Iris pigment epithelial cell (primary cell): Measurements from ENCODE around the gene PARP3.

Experiments
- DNase-seq: peaks from one replicate; pipeline ENCODE4 v3.0.0-alpha.2; 2011; ENCODE audit warnings: low read depth

PARP3 gene

DNA sequence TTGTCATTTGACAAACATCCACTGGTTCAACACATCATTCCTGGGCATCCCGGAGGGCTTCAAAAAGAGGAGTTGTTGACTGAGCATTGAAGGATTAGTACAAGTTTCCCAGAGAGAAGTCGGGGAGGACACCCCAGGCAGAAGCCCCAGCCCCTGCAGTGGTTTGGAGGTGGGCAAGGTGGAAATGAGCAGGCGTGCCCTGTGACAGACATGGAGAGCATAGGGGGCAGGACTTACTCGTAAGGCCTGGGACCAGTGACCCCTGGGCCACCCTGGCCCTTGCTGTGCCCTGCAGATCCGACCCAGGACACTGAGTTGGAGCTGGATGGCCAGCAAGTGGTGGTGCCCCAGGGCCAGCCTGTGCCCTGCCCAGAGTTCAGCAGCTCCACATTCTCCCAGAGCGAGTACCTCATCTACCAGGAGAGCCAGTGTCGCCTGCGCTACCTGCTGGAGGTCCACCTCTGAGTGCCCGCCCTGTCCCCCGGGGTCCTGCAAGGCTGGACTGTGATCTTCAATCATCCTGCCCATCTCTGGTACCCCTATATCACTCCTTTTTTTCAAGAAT is 5.9 kb downstream of the PARP3 start:
- DNase-seq, result no peak

DNA sequence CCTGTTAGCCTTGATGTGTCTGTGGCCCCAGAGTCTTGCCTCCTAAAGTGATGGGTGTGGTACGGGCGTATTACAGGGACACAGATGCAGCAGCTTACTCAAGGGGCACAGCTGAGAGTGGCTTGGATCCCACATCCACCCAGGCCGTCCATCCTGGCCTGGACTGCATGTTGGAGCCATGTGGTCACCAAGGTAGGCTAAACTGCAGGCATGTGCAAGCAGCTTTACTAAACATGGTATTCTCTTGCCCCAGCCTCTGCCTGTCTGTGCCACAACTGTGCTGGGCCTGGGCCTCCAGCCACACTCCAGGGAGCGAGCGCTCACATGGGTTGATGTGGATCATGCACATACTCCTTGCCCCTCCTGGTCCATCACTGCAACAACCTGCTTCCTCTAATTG is 7.0 kb downstream of the PARP3 start:
- DNase-seq, result no peak

DNA sequence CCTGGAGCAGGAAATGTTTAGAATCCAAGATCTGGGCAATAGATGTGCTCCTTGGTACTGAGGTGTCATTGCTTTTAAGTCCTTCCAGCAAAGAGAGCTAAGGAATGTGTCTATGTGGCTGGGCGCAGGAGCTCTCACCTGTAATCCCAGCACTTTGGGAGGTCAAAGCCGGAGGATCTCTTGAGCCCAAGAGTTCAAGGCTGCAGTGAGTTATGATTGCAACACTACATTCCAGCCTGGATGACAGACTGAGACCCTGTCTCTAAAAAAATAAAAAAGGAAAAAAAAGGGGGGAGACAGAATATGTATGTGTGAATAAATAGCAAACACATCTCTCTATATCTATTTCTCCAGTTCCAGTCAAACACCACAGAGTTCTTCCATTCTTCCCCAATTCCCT is 8.7 kb downstream of the PARP3 start:
- no peak for DNase-seq

DNA sequence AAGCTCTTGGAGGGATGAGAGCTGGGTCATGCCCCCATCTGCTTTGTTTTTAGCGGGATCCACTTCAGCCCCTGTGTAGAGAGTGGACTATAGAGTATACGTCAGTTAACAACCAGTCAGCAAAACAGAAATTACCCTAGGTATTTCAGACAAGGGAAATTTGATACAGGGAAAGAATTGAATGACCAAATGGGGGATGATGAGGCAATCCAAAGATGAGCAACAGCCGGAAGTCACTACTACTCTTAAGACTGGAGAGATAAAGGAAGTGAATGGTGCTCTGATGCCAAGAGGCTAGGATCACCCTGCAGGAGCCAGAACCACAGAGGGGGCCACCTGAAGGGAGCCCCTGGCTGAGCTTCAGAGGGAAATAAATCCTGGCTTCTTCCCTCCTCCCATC is 11.3 kb downstream of the PARP3 start:
- peak; percentile 92 for DNase-seq

DNA sequence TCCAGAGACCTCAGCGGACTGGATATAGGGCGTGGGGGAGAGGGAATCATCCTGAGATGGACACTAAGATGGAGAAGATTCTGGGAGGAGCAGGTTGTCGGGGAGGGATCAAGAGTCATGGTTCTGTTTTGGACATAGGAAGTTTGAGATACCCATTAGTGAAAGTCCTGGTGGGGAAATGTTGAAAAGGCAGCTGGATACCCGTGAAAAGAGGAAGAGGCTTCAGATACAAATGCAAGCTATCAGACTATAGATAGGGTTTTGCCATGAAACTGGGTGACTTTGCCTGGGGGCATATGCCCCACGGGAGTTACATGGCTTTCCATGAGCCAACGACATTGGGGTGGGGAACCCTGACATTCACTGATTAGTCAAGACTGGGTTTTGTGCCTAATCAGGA is 11.9 kb downstream of the PARP3 start:
- no peak for DNase-seq

DNA sequence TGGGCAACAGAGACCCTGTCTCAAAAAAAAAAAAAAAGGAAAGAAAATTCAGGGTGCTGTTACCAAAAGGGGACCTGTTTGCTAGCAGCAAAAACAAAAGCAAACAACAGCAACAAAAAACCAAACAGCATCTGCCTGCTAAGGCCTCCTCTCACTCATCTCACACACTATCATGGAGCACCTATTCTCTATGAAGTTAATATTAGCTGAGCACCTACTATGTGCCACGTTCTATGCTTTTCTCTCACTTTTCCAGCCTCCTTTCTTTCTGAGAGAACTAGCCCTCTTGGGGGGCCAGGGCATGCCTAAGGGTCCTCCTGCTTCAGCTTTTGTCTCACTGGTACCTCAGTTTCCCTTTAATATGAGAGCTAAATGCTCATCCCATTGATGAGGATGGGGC is 12.6 kb downstream of the PARP3 start:
- no peak for DNase-seq

DNA sequence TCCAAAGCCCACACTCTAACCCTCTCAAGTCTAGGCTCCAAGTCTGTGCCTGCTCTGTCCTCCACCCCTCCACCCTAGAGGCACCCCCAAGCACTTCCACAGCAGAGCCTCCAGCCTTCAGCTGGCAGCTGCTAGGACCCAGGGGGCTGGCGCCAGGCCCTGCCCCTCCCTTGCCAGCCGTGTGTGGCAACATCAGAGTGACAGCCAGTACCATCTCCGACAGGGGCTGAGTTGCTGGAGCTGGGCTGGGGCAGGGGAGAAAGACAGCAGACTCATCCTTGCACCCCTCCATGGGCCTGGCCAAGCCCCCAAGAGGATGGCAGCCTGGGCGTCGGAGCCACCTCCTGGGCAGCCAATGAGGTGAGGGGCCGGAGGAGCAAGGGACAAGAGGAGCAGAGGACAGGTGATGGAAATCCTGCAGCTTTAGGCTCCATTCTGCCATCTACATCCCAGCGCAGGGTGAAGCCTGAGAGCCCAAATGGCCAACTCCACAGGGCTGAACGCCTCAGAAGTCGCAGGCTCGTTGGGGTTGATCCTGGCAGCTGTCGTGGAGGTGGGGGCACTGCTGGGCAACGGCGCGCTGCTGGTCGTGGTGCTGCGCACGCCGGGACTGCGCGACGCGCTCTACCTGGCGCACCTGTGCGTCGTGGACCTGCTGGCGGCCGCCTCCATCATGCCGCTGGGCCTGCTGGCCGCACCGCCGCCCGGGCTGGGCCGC is 13.2 kb downstream of the PARP3 start, which contains the start of gene GPR62:
TSS of gene GPR62 (plus strand) at position 207 of the 718 bp plus-strand sequence. CDS start at position 479, 272 bp downstream.
- DNase-seq, result no peak

DNA sequence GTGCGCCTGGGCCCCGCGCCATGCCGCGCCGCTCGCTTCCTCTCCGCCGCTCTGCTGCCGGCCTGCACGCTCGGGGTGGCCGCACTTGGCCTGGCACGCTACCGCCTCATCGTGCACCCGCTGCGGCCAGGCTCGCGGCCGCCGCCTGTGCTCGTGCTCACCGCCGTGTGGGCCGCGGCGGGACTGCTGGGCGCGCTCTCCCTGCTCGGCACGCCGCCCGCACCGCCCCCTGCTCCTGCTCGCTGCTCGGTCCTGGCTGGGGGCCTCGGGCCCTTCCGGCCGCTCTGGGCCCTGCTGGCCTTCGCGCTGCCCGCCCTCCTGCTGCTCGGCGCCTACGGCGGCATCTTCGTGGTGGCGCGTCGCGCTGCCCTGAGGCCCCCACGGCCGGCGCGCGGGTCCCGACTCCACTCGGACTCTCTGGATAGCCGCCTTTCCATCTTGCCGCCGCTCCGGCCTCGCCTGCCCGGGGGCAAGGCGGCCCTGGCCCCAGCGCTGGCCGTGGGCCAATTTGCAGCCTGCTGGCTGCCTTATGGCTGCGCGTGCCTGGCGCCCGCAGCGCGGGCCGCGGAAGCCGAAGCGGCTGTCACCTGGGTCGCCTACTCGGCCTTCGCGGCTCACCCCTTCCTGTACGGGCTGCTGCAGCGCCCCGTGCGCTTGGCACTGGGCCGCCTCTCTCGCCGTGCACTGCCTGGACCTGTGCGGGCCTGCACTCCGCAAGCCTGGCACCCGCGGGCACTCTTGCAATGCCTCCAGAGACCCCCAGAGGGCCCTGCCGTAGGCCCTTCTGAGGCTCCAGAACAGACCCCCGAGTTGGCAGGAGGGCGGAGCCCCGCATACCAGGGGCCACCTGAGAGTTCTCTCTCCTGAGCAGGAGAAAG is 14.0 kb downstream of the PARP3 start:
- DNase-seq, result peak; percentile 58

DNA sequence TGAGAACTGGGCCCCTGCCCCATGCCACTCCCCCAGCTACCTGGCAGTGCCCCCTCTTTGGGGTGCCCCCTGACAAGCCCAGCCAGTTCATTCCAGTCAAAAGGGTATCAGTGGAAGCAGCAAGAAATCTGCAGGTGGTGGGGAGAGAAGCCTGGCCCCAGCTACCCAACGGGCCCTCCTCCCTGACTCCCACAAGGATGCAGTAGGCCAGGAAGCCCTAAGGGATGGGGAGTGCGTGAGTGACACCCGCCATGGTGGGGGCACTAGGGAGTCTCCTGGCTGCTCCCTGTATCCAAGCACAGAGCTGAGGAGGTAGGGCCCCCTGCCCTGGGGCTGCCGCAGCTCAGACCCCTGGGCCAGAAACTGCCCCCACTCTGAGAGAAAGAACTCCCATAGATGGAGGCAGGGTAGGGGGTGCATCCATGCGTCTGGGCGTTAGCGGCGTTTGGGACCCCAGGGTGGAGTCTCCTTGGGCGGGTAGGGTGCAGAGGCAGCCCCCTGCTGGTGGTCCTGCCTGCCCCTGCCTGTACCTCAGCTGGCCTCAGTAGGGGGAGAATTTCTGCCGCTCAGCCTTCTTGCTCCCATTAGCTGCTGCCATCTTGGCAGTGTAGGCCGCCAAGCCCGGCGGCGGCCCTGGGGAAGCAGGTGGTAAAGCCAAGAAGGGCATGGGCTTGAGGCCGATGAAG is 15.5 kb downstream of the PARP3 start:
- no peak for DNase-seq

DNA sequence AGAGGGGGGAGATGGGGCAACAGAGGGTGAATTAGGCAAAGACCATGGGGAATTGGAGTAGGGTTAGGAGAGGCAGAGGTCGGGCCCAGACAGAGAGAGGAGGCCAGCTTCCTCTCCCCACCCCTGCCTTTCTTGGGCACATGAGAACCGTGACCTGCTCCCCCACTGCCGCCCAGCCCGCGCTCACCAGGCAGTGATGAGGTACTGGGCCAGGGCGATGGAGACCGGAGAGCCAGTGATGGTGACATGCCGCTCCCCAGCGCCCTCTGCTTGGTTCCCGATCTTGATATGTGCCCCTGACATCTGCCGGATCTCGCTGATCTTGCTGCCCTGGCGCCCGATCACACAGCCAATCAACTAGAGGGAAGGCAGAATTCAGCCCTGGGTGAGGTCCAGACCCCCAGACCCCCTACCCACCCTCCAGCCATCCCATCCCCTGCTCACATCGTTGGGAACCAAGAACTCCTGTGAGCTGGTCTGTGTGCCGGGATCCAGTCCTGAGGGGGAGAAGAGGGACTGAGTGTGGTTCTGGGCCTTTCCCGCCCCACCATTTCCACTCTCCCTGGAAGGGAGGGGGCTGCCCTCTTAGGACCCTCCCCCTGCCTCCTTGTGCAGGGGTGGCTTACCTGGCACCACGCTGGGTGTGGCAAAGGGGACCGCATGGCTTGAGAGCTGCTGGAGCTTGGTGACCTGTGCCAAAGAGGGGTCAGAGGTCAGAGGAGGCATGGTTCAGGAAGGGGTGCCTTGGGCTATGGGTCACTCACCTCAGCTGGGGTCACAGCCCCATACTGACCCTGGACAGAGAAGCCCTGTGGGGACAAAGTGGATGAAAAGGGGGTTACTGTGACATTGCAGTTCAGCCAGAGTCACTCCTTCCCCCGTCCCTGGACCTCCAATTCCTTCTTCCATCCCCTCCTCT is 16.7 kb downstream of the PARP3 start:
- DNase-seq, result no peak

DNA sequence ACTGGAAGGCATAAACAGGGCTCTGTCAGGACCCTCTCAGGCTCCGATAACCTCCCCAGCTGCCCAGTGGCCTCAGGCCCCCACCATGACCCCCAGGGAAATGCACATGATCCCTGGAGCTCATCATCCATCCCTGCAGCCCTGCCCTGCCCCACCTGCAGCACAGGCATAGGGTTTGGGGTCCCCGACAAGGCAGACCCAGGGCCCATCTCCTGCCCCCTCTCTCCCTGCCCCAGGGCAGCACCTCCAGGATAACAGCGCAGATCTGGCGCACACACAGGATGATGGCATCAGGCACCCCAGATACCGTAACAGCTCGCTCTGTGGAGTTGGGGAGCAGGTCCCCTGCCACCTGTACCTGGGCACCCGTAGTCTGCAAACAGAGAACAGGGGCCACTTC is 17.5 kb downstream of the PARP3 start:
- no peak for DNase-seq

DNA sequence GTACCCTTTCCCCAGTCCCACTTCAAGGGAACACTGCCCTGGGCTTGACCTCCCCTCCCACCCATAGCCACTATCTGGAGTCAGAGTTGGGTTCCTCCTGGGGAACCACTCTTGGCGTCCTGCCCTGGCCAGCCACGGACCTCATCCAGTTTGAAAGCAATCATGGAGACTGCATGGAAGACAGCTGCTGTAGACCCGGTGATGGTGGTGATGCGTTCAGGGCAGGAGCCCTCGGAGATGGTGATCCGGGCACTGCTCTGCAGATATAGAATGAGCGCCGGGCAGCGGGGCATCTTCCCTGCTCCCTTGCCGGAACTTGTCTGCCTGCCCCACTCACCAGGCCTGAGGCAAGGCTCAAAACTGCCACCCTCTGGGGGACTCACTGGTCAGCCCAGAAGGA is 18.2 kb downstream of the PARP3 start:
- DNase-seq, result no peak

DNA sequence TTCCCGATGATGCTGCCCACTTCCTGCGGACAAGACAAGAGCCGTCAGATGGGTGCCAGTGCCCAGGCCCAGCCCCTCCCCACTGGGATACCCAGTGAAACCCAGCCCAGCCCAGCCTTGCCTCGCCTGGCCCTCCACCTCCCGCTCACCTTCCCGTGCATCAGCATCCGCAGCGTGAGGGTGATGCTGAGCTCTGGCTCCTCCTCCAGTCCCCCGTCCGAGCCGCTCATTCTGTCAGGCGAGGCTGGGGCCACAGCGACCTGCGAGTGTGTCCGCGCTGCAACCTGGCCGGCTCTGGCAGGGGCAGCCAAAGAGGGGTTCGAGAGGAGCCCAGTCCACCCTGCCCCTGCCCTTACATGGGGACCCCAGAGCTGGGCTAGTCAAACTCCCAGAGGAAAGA is 18.8 kb downstream of the PARP3 start:
- no peak for DNase-seq

DNA sequence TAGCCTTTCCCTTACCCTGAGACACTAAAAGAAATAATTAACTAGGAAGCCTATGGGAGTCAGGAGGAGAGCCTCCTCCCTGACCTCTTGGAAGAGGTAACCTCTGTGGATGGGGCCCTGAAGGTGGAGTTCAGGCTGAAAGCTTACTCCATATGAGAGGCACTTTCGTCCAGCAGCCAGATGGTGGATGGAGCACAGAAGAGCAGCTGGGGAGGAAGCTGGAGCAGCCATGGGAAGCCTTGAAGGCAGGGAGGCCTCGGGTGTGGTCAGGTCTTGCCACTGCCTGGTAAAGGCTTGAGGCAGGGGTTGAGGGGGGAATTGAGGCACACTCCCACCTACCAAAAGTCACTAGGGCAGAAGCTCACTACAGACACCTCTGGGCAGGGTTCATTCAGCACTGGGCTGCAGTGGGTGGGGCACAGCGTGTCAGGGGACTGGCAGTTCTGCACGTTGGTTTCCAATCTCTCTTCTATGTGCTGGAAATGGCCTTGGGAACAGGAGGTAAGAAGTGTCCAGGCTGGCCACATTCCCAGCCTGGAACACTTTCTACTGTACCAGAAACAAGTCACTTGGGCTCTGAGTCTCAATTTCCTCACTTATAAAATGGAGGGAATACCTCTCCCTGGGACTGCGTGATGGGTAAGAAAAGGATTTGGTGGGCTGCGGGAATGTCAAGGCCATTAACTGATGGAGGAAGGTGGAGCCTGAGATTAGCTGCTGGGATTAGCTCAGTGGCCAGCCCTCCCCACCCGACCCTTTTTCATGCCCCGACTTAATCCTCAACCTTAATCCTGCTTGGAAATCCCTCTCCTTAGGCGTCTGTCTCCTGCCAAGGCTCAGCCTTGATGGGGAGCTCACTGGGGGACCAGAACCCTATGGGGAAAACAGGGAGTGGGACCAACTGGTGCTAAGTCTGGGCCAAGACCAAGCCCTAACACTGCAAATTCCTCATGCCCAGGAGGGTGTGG is 19.7 kb downstream of the PARP3 start:
- DNase-seq, result no peak

DNA sequence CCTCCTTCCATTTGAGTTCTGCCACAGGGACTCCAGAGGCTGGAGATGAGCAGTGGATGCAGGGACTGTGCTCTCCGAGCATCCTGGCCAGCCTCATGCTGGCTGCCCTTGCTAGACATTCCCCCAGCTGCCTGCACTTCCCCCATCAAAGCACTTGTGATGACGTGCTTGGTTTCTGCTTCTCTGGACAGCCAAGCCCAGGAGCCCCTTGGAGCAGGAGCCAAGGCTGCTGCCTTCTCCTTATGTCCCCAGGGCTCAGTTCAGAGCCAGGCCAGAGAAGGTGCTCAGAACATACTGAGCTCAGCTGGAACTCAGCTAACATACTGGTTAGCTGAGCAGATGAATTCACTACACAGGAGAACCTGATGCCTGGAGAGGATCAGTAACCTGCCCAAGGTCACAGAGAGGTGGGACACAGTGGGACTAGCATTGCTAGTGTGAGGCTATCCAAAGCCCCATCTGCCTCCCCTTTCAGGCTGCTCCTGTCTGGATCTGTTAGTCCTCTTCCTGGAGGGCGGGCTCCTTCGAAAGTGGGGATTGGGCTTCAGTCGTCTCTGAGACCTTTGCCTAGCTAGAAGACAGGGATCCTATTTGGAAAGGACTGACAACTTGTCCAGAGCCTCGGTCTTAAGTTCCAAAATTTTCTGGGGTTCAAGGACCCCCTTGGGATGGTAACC is 20.8 kb downstream of the PARP3 start:
- peak; percentile 12 for DNase-seq

DNA sequence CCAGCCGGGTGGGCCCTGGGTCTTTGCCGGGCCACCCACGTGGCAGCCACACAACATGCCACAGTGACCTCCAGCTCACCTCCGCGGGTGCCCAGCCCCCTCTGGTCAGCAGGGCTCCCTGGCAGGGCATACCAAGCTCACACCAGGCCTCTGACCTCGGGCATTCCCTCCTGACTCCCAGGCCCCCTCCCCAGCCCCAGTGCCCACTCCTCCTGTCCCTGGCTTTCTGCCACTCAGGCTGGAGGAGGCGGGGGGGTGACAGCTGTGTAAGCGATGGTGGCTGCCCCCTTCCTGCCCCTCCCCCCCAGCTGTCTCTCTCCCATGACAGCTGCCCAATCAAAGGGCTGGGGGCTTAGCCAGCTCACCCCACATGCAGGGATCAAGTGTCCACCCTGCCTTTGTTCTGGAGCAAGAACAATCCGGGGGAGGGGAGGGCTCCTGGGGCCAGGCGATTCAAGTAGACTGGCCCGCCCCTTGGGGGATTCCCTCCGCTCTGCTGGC is 21.8 kb downstream of the PARP3 start:
- DNase-seq, result no peak

DNA sequence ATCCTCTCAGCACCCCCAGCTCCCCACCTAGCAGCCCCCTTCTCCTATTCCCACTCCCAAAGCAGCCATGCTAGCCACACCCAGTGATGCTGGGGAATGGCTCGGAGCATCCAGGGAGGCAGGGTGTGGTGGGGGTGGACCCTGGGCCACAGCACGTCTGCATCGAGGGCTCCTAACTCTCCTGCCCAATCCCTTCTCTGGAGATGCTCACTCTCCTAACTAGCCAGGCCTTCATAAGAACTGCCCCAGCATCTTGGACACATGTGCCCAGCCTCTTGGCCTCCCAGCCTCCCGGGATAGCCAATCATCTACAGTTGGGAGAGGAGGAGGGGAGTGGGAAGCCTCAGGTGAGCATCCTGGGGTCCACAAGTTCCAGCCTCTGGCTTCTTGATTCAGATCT is 22.4 kb downstream of the PARP3 start:
- no peak for DNase-seq

DNA sequence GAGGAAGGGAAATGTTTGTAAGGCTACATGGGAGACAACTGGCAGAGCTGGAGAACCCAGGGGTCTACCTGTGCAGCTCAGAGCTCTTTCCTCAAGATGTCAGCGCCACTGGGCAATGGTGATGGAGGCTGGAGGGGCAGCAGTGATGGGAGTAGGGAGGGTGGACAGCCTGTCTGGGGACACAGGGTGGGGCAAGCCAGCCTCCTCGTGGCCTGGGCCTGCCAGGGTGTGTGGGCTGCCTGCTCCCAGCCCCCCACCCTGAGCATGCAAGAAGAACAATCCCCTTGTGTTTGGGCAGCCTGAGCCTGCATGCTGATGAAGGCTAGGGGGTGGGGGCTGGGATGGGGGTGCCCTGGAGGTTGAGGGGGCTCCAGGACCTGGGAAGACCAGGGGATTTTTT is 23.9 kb downstream of the PARP3 start:
- DNase-seq, result no peak

DNA sequence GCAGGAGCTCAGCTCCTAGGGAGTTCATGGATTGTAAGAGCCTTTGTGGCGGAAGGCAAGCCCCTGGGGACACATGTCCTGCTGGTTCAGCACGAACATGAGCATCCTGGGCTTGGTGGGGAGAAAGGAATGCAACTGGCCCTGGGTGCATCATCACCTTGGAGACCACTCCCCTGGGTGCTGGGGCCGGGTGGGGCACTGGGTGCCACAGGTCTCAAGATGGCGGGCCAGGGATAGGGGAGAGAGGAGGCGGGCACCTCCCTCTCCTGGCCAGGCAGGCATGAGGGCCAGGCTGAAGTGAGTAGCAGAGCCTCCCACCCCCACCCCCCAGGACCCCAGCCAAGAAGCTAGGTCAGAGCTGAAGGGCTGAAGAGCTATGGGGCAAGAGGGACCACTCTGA is 24.3 kb downstream of the PARP3 start:
- no peak for DNase-seq
